GM06990 (cell line): Measurements from ENCODE around the gene PNLDC1.

Source experiments
- DNase-seq: peaks from one replicate; pipeline ENCODE4 v3.0.0-alpha.2; 2011; ENCODE audit not compliant: insufficient read length; ENCODE audit errors: extremely low read depth
- H3K27me3 ChIP-seq: replicated peaks from 2 replicates; pipeline ENCODE4 v1.6.0; 2011; ENCODE audit warnings: low read length; ENCODE audit not compliant: control insufficient read depth, insufficient read depth
- H3K36me3 ChIP-seq: 2 replicates; pipeline ENCODE4 v1.5.1; 2011; ENCODE audit warnings: low read length; ENCODE audit not compliant: control insufficient read depth, insufficient read depth
- H3K4me3 ChIP-seq: replicated peaks from 2 replicates; pipeline ENCODE4 v1.5.1; 2011; ENCODE audit warnings: low read depth, mild to moderate bottlenecking, control low read depth, low read length
- TF ChIP-seq, protein P1 (sequence below): IDR thresholded peaks from 2 replicates; pipeline ENCODE4 v1.5.1; 2011; ENCODE audit warnings: low read length, control low read depth, mild to moderate bottlenecking, inconsistent platforms; ENCODE audit not compliant: insufficient read depth, poor library complexity, severe bottlenecking

Gene PNLDC1

GRCh38 chr6:159865226-159865920 lies 65.3 kb downstream of the PNLDC1 start:
- no peaks in the 10 kb centered on the region for H3K27me3 ChIP-seq
- DNase-seq: no peak
- H3K4me3 ChIP-seq: no peak overlapping the region
- TF ChIP-seq, protein P1, sequence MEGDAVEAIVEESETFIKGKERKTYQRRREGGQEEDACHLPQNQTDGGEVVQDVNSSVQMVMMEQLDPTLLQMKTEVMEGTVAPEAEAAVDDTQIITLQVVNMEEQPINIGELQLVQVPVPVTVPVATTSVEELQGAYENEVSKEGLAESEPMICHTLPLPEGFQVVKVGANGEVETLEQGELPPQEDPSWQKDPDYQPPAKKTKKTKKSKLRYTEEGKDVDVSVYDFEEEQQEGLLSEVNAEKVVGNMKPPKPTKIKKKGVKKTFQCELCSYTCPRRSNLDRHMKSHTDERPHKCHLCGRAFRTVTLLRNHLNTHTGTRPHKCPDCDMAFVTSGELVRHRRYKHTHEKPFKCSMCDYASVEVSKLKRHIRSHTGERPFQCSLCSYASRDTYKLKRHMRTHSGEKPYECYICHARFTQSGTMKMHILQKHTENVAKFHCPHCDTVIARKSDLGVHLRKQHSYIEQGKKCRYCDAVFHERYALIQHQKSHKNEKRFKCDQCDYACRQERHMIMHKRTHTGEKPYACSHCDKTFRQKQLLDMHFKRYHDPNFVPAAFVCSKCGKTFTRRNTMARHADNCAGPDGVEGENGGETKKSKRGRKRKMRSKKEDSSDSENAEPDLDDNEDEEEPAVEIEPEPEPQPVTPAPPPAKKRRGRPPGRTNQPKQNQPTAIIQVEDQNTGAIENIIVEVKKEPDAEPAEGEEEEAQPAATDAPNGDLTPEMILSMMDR: no peak
- no peaks in the 10 kb centered on the region for H3K36me3 ChIP-seq

DNA sequence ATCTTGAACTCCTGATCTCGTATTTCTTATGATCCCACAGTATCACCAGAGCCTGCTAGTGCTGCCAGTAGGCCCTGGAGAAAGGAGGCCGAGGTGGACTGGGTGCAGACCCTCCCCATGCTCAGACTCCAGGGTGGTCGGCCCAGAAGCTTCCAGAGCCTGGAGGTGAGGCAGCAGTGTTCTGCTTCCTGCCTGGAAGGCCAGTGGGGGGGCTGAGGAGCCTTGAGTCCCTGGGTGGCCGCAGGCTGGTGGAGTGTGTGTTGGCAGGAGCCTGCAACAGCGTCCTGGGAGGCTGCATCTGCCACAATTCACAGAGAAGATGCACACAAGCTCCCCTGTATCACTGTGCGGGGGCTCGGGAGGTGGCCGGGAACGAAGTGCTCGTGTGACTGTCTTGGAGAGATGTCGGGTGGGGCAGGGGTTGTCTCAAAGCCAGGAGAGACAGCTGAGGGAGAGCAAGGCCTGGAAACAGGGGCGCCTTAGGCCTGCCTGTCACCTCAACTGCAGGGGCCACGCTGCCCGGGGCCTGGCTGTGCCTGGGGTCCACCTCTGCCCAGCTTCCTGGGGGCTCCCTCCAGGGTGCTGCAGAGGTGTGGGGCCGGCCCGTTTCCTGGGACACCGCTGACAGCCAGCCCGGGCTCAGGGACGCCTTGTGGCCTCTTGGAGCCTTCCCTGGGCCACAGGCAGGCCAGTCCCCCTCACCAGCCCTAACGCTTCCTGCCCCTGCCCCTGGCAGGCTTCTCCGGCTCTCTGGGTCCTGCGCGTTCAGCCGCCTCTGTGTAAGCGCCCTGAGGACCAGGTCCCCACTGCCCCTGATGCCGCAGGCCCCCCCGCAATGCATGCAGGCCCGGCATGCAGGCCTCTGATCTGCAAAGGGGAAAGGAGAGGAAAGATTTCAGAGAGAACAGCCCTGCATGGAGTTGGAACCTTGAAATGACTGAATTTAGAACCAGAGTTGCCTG lies 66.5 kb downstream of the PNLDC1 start:
- no peak for DNase-seq
- Histone ChIP-seq H3K36me3 (no peaks in the 10 kb centered on the region), H3K4me3 (no peak overlapping the region), H3K27me3 (no peaks in the 10 kb centered on the region)
- TF ChIP-seq, protein P1: no peak
